GM12873 (cell line): ENCODE data around the gene STX1B.

Experiments
- CTCF ChIP-seq: IDR thresholded peaks from 2 replicates; pipeline ENCODE4 v1.5.1; 2012; ENCODE audit warnings: low read depth, mild to moderate bottlenecking, moderate library complexity, low read length, control low read depth; ENCODE audit not compliant: insufficient read depth; ENCODE audit errors: missing control alignments

Gene STX1B

GRCh38 chr16:30983289-30983889 is 27.0 kb downstream of the STX1B start:
- TF ChIP-seq CTCF: no peak

GRCh38 chr16:30982548-30983288 is 27.7 kb downstream of the STX1B start:
- TF ChIP-seq CTCF: no peak

- no peak for TF ChIP-seq CTCF
These were observed 29.5 kb downstream of the STX1B start for GRCh38 chr16:30980959-30981358.

- TF ChIP-seq CTCF: no peak
These were observed 30.0 kb downstream of the STX1B start for GRCh38 chr16:30980434-30980833.

- no peak for TF ChIP-seq CTCF
These were observed 30.4 kb downstream of the STX1B start for GRCh38 chr16:30980023-30980371.

- no peak for TF ChIP-seq CTCF
These were observed 31.0 kb downstream of the STX1B start for GRCh38 chr16:30979170-30980022.

GRCh38 chr16:30977502-30977901 is 32.9 kb downstream of the STX1B start:
- peak; percentile 57 for TF ChIP-seq CTCF
